ENCODE measurements around the gene SHISA5.
A peak's percentile ranks its signal among the peaks of the same experiment; 100 is the strongest.

SHISA5 gene

GRCh38 chr3:48514431-48515227 lies 10.7 kb upstream of the SHISA5 start:
- no peak overlapping the region for H3K9ac ChIP-seq (ENCODE audit: low read length)
- H3K27me3 ChIP-seq (ENCODE audit: control insufficient read depth, insufficient read depth, low read length), result no peaks in the 10 kb centered on the region
- no peaks in the 10 kb centered on the region for H3K36me3 ChIP-seq (ENCODE audit: control insufficient read depth, insufficient read depth, low read length)
- no peak overlapping the region for H3K4me3 ChIP-seq (ENCODE audit: low read length)
- H3K9me3 ChIP-seq (ENCODE audit: control insufficient read depth, low read length), result no peaks in the 10 kb centered on the region
- H3K4me1 ChIP-seq (ENCODE audit: control insufficient read depth, insufficient read depth, low read length), result no peaks in the 10 kb centered on the region

GRCh38 chr3:48511551-48511950 lies 7.6 kb upstream of the SHISA5 start:
- no peak overlapping the region for H3K4me3 ChIP-seq (ENCODE audit: low read length)
- H3K9ac ChIP-seq (ENCODE audit: low read length), result no peak overlapping the region
- H3K36me3 ChIP-seq (ENCODE audit: control insufficient read depth, insufficient read depth, low read length), result no peaks in the 10 kb centered on the region
- H3K9me3 ChIP-seq (ENCODE audit: control insufficient read depth, low read length), result no peaks in the 10 kb centered on the region
- peaks cover 15% of the 10 kb centered on the region for H3K4me1 ChIP-seq (ENCODE audit: control insufficient read depth, insufficient read depth, low read length)
- H3K27me3 ChIP-seq (ENCODE audit: control insufficient read depth, insufficient read depth, low read length), result no peaks in the 10 kb centered on the region

- Histone ChIP-seq H3K4me3 (ENCODE audit: low read length) (no peak overlapping the region), H3K9me3 (ENCODE audit: control insufficient read depth, low read length) (no peaks in the 10 kb centered on the region), H3K4me1 (ENCODE audit: control insufficient read depth, insufficient read depth, low read length) (peaks cover 41% of the 10 kb centered on the region), H3K27me3 (ENCODE audit: control insufficient read depth, insufficient read depth, low read length) (no peaks in the 10 kb centered on the region), H3K36me3 (ENCODE audit: control insufficient read depth, insufficient read depth, low read length) (no peaks in the 10 kb centered on the region), H3K9ac (ENCODE audit: low read length) (no peak overlapping the region)
Observed at GRCh38 chr3:48507256-48508061, 3.5 kb upstream of the SHISA5 start.

DNA sequence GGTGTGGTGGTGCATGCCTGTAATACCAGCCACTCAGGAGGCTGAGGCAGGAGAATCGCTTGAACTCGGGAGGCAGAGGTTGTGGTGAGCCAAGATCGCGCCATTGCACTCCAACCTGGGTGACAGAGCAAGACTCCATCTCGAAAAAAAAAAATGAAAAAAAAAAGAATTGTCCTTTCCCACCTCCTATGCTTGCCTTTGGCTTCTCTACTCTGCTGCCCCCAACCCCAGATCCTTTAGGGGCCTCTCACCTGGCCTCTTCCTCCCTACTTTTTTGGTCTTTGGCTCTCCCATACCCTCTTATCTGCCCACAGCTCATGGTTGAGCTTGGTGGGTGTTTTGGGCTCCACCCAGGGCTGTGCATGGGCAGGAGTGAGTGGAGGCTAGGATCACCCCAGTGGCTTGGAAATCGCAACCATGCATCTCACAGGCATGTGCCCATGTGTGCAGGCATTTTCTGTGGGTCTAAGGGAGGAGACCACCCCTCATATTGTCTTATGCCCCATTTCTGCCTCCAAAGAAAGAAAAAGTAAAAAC lies 2.1 kb upstream of the SHISA5 start:
- Histone ChIP-seq H3K4me3 (ENCODE audit: low read length) (no peak overlapping the region), H3K27me3 (ENCODE audit: control insufficient read depth, insufficient read depth, low read length) (no peaks in the 10 kb centered on the region), H3K9ac (ENCODE audit: low read length) (no peak overlapping the region), H3K9me3 (ENCODE audit: control insufficient read depth, low read length) (no peaks in the 10 kb centered on the region), H3K36me3 (ENCODE audit: control insufficient read depth, insufficient read depth, low read length) (no peaks in the 10 kb centered on the region), H3K4me1 (ENCODE audit: control insufficient read depth, insufficient read depth, low read length) (peaks cover 47% of the 10 kb centered on the region)

DNA sequence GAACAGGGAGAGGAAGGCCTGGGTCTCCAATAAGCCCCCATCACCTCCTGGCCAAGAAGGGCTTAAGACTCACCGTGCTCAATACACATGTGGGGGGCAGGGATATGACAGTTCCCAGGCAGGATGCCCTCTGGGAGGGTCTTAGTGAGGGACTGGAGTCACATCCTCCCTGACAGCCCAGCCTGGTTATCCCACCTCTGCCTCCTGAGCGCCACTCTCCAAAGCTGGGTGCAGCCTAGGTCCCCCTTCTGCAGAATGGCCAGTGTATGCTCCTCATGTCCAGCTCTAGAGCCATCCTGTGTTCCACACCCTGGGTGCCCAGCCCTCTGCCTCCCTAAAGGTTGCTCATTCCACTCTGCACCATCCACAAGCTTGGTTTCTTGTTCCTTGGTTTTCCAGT lies 1.2 kb upstream of the SHISA5 start:
- no peaks in the 10 kb centered on the region for H3K27me3 ChIP-seq (ENCODE audit: control insufficient read depth, insufficient read depth, low read length)
- H3K36me3 ChIP-seq (ENCODE audit: control insufficient read depth, insufficient read depth, low read length), result no peaks in the 10 kb centered on the region
- no peak overlapping the region for H3K9ac ChIP-seq (ENCODE audit: low read length)
- H3K4me3 ChIP-seq (ENCODE audit: low read length), result no peak overlapping the region
- no peaks in the 10 kb centered on the region for H3K9me3 ChIP-seq (ENCODE audit: control insufficient read depth, low read length)
- H3K4me1 ChIP-seq (ENCODE audit: control insufficient read depth, insufficient read depth, low read length), result peaks cover 47% of the 10 kb centered on the region

- Histone ChIP-seq H3K9me3 (ENCODE audit: control insufficient read depth, low read length) (no peaks in the 10 kb centered on the region), H3K36me3 (ENCODE audit: control insufficient read depth, insufficient read depth, low read length) (no peaks in the 10 kb centered on the region), H3K9ac (ENCODE audit: low read length) (peak overlapping the region; percentile 91), H3K4me1 (ENCODE audit: control insufficient read depth, insufficient read depth, low read length) (peaks cover 47% of the 10 kb centered on the region), H3K4me3 (ENCODE audit: low read length) (peak overlapping the region; percentile 31), H3K27me3 (ENCODE audit: control insufficient read depth, insufficient read depth, low read length) (no peaks in the 10 kb centered on the region)
Observed at GRCh38 chr3:48503401-48504050, 448 bp downstream of the SHISA5 start.

- H3K4me1 ChIP-seq (ENCODE audit: control insufficient read depth, insufficient read depth, low read length), result peaks cover 45% of the 10 kb centered on the region
- peak overlapping the region; percentile 31 for H3K4me3 ChIP-seq (ENCODE audit: low read length)
- H3K9ac ChIP-seq (ENCODE audit: low read length), result peak overlapping the region; percentile 16
Observed at GRCh38 chr3:48502728-48503168, 1.2 kb downstream of the SHISA5 start.

DNA sequence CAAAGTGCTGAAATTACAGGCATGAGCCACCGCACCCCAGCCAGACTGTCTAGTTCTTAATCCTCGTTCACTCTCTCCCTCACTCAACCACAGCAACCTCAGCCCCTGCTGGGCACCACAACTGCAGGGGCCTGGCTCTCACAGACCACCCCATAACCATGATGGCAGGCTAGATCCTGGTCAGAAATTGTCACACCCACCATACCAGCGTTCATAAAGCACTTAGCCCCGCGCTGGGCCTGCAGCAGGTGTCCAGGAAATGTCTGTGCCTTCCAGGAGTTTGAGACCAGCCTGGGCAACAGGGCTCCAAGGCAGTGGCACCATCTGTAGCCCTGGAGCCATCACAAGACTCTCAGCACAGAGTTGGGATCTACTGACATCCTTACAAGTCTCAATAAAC lies 1.9 kb downstream of the SHISA5 start:
- H3K27me3 ChIP-seq (ENCODE audit: control insufficient read depth, insufficient read depth, low read length), result no peaks in the 10 kb centered on the region
- no peak overlapping the region for H3K9ac ChIP-seq (ENCODE audit: low read length)
- no peak overlapping the region for H3K4me3 ChIP-seq (ENCODE audit: low read length)
- H3K9me3 ChIP-seq (ENCODE audit: control insufficient read depth, low read length), result no peaks in the 10 kb centered on the region
- H3K36me3 ChIP-seq (ENCODE audit: control insufficient read depth, insufficient read depth, low read length), result no peaks in the 10 kb centered on the region
- peaks cover 38% of the 10 kb centered on the region for H3K4me1 ChIP-seq (ENCODE audit: control insufficient read depth, insufficient read depth, low read length)

More at GRCh38 chr3:48502728-48503168, 1.2 kb downstream of the SHISA5 start:
- H3K9me3 ChIP-seq (ENCODE audit: control insufficient read depth, low read length), result no peaks in the 10 kb centered on the region
- no peaks in the 10 kb centered on the region for H3K27me3 ChIP-seq (ENCODE audit: control insufficient read depth, insufficient read depth, low read length)
- no peaks in the 10 kb centered on the region for H3K36me3 ChIP-seq (ENCODE audit: control insufficient read depth, insufficient read depth, low read length)

GRCh38 chr3:48501196-48501595 lies 2.8 kb downstream of the SHISA5 start:
- Histone ChIP-seq H3K4me1 (ENCODE audit: control insufficient read depth, insufficient read depth, low read length) (peaks cover 32% of the 10 kb centered on the region), H3K9me3 (ENCODE audit: control insufficient read depth, low read length) (no peaks in the 10 kb centered on the region)

GRCh38 chr3:48500656-48501055 lies 3.3 kb downstream of the SHISA5 start:
- Histone ChIP-seq H3K4me1 (ENCODE audit: control insufficient read depth, insufficient read depth, low read length) (peaks cover 29% of the 10 kb centered on the region), H3K4me3 (ENCODE audit: low read length) (no peak overlapping the region), H3K9ac (ENCODE audit: low read length) (no peak overlapping the region), H3K36me3 (ENCODE audit: control insufficient read depth, insufficient read depth, low read length) (no peaks in the 10 kb centered on the region), H3K9me3 (ENCODE audit: control insufficient read depth, low read length) (no peaks in the 10 kb centered on the region), H3K27me3 (ENCODE audit: control insufficient read depth, insufficient read depth, low read length) (no peaks in the 10 kb centered on the region)

More at GRCh38 chr3:48501196-48501595, 2.8 kb downstream of the SHISA5 start:
- Histone ChIP-seq H3K4me3 (ENCODE audit: low read length) (no peak overlapping the region), H3K27me3 (ENCODE audit: control insufficient read depth, insufficient read depth, low read length) (no peaks in the 10 kb centered on the region), H3K36me3 (ENCODE audit: control insufficient read depth, insufficient read depth, low read length) (no peaks in the 10 kb centered on the region), H3K9ac (ENCODE audit: low read length) (no peak overlapping the region)

DNA sequence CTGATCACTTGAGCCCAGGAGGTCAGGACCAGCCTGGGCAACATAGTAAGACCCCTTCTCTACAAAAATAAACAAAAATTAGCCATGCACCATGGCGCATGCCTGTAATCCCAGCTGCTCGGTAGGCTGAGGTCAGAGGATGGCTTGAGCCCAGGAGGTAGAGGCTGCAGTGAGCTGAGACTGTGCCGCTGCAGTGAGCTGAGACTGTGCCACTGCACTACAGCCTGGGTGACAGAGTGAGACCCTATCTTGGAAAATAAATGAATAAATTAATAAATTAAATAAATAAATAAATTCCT lies 10.8 kb downstream of the SHISA5 start:
- no peak overlapping the region for H3K9ac ChIP-seq (ENCODE audit: low read length)
- H3K4me3 ChIP-seq (ENCODE audit: low read length), result no peak overlapping the region
- no peaks in the 10 kb centered on the region for H3K36me3 ChIP-seq (ENCODE audit: control insufficient read depth, insufficient read depth, low read length)
- H3K27me3 ChIP-seq (ENCODE audit: control insufficient read depth, insufficient read depth, low read length), result no peaks in the 10 kb centered on the region
- no peaks in the 10 kb centered on the region for H3K9me3 ChIP-seq (ENCODE audit: control insufficient read depth, low read length)
- H3K4me1 ChIP-seq (ENCODE audit: control insufficient read depth, insufficient read depth, low read length), result no peaks in the 10 kb centered on the region
